Effector CD8-positive, alpha-beta T cell (primary cell): ENCODE measurements around the gene MAEL.
"Not testable (repeated sequence)": the region's sequence is repeated elsewhere in the genome, so short reads cannot be mapped to it uniquely, and the experiment has no call there.

ENCODE experiments used
- DNase-seq: peaks from one replicate; lab custom pipeline; 2025; lab: John Stamatoyannopoulos, UW

Gene MAEL

GRCh38 chr1:166978821-166979220, 10.3 kb upstream of the MAEL start:
- no peak for DNase-seq

DNA sequence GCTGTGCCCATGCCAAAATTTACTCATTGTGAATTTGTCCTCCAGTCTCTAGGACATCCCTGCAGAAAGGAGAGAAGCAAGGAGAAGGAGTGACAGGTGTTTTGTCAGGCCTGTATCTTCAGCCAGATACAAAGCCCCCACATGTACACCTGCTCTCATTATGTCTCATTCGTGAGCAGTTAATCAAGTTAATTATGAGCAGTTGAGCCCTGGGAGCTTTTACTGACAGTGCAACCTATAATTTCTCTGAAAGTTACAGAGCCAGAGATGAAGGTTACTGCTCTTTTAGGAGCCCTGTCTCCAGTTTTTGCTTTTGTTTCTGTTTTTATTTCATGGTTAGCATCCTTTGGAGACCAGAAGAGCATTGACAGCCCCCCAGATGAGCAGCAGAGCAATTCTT, 8.7 kb upstream of the MAEL start:
- no peak for DNase-seq

- DNase-seq = no peak
Observed at GRCh38 chr1:166980818-166981217, 8.3 kb upstream of the MAEL start.

- DNase-seq = no peak
Observed at GRCh38 chr1:166981589-166981988, 7.5 kb upstream of the MAEL start.

- no peak for DNase-seq
Observed at GRCh38 chr1:166999075-166999474, 10.0 kb downstream of the MAEL start.

DNA sequence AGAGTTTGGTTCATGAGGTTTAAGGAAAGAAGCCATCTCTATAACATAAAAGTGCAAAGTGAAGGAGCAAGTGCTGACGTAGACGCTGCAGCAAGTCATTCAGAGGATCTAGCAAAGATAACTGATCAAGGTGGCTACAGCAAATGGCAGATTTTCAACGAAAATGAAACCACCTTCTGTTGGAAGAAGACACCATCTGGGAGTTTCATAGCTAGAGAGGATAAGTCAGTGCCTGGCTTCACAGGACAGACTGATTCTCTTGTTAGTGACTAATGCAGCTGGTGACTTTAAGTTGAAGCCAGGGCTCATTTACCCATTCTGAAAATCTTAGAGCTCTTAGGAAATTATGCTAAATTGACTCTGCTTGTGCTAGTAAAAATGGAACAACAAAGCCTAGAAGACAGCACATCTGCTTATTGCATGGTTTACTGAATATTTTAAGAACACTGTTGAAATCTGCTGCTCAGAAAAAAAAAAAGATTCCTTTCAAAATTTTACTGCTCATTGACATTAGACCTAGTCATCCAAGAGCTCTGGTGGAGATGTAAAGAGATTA, 10.5 kb downstream of the MAEL start:
- no peak for DNase-seq

- no peak for DNase-seq
Observed at GRCh38 chr1:167000546-167000945, 11.5 kb downstream of the MAEL start.

DNA sequence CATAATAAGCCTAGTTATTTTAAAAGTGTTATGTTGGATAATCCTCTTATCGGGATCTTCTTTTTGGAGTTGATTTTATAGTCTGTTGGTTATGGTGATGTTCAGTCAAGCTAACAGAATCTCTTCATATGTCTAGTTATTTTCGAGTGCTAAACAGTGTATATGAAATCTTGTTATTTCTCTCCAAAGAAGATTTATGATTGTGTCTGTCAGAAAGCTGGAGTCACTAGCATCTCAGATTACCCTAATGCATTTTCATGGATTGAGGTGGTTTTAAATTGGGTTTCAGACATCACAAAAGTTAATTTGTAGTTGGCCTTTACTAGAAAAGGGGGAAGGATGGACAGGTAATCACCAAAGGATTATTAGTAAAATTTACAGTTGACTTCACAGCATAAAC, 13.3 kb downstream of the MAEL start:
- DNase-seq = no peak

- no peak for DNase-seq
Observed at GRCh38 chr1:167003711-167004110, 14.6 kb downstream of the MAEL start.

- DNase-seq = no peak
Observed at GRCh38 chr1:167011560-167012191, 22.6 kb downstream of the MAEL start.

- DNase-seq = no peak
Observed at GRCh38 chr1:167012570-167012969, 23.5 kb downstream of the MAEL start.

DNA sequence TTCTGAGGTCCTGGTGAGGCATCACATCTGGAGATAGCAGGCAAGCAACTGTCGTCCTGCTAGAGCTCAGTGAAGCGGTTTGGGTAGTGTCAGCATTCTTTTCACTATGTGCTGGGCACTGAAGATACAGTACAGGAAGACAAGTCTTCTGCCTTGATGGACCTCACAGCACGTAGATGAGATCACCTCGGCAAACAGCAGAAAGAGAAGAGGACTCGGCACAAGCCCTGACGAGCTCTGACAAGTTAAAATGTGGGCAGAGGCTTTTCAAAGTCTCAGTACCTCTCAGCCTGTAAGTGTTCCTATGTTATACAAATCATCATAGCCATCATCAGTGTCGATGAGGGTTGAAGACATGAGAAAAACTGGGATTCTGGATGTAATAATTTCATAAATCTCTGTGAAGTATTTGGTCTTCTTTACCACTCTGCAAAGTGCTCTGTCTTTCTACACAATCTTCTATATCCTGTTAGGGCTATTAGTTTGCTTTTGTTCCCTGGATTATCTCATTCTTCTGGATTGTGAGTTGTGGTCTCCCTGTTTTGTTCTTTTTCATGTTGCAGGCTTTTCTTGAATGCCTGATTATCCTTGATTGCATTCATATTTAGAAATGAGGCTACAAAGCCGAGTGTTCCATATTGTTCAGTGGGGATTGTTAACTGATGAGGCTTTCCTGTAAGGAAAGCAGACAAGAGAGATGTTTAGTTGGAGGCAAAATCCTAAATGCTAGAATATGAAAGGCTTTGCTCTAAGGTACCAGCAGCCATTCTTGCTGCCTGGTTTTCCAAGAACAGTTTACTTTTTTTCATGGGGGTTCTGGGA, 24.2 kb downstream of the MAEL start:
- DNase-seq = no peak

DNA sequence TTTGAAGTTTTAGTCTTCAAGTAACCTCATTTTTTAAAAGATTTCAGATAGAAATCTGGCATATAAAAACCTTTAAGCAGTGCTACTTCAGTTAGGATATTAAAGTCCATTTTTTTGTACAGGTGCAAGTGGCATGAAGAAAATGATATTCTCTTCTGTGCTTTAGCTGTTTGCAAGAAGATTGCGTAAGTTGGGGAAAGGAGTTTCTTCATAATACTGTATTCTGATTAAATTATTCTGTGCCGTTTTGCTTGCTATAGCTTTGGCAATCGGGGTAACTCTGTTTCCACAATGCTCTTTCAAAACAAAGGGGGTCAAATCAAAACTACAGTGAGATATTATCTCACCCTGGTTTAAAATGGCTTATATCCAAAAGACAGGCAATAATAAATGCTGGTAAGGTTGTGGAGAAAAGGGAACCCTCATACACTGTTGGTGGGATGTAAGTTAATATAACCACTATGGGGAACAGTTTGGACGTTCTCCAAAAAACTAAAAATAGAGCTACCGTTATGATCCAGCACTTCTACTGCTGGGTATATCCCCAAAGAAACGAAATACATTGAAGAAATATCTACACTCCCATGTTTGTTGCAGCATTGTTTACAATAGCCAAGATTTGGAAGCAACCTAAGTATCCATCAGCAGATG, 27.1 kb downstream of the MAEL start:
- no peak for DNase-seq

- DNase-seq = no peak
Observed at GRCh38 chr1:167022384-167022783, 33.3 kb downstream of the MAEL start.

- DNase-seq = not testable (repeated sequence)
Observed at GRCh38 chr1:167029553-167029952, 40.5 kb downstream of the MAEL start.

GRCh38 chr1:167033646-167034045, 44.6 kb downstream of the MAEL start:
- no peak for DNase-seq

GRCh38 chr1:167043752-167044488, 54.8 kb downstream of the MAEL start:
- DNase-seq = peak; percentile 38

DNA sequence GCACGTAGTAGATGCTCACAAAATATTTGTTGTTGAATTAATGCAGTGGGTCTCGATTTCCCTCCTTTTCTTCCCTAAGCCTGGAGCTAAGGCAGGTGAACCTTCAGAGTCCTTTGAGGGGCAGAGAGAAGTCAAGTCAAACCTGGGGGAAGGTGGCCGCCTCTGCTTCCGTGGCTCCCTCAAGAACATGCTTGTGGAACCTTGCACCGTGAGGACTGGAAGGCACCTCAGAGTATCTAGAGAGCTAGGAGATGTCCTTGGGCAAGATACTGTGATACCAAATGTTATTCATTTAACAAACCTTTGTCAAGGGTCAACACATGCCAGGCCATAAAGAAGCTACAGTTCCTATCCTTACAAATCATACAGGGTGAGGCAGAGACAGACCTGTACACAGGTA, 62.8 kb downstream of the MAEL start:
- no peak for DNase-seq

DNA sequence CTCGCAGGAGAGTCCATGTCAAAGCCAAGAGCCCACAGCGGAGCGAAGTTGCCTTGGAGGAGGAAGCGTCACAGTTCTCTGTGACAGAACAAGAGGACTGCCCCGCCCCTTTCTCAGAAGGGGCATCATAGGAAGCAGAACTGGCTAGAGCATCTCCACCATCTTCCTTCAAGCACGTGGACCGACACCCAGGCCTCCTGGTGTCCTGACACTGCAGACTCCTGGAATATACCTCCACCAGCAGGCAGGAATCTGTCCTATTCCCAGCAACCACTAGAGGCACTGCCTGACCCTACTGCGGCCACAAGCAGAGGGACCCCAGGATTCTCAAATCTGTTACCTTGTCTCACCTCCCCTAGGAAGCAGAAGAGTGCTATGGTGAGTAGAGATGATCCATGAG, 63.3 kb downstream of the MAEL start:
- DNase-seq = no peak

DNA sequence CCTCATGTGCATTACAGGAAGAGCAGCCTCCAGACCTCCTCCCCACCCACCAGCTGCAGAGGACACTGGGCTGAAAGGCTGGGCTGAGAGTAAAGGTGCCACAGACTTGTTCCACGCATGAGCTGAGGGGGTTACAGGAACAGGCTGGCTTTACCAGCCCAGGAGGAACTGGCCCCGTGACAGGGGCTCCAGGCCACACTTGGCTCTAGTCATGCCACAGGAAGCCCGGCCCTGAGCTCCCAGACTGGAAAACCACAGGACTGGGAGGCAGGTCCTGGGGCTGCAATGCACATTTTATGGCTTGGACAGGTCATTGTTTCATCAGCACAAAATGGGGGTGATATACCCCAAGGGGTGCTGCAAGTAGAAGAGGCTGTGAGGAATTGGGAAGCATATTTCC, 65.5 kb downstream of the MAEL start:
- DNase-seq = no peak

DNA sequence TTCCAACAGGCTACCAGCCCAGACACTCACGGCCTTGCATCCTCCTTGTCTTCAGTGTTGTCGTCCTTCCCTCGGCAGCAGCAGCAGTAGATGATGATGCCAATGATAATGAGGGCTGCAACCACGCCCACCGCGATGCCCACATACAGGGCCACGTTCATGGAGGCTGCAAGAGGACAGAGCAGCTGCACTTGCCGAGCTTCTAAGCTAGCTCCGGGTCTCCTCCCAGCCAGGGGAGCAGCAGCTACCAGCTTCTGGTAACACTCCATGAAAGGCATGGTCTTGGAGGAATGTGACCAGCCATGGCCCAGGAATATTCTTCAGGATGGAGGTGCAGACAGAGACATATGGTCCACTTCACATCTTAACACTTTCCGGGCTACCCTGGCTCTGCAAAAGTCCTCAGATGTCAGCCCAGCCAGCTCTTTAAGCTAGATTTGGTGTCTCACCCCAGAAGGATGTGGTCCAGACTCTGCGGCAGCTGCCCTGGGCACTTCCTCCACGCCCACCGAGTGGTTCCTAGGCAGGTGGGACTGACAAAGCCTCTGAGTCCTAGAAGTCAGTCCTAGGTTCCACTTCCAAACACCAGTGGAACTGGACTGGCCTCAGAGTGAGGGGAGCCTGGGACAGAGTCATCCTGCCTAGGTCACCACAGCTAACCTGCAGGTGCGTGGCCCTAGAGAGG, 66.0 kb downstream of the MAEL start:
- no peak for DNase-seq
